ENCODE data around the gene BRIP1. TPM values are rescaled to one million over a fixed set of nuclear protein-coding genes. Genes with fewer than 3 reads are reported as not detected.

BRIP1 gene
- total and polyA plus RNA-seq, 3 donors from 2014 or later, result 7.5 to 10.6 (median 10.5) TPM

DNA sequence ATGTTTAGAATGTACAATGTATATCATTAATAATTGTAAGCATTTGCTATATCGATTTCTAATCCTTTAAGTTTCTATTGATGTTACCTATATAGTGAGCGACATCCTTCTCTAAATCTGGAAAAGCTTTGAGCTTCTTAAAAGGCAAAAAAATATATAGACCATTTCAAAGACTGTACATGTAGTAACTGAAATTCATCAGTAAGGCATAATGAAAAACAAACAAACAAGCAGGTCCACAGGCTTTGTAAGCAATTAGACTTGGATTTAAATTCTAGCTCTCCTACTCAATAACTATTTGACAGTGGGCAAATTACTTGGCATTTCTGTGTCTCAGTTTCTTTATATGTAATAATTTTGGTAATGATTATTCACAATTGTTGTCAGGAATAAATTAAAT, 220.6 kb downstream of the BRIP1 start:
- intact Hi-C loops (cut with DNase I; ENCODE audit: low total_unique reads), result no loop called here
- Histone ChIP-seq H3K36me3 (ENCODE audit: low read depth, missing control alignments) (no peaks in the 10 kb centered on the region), H3K27me3 (no peaks in the 10 kb centered on the region), H3K9me3 (no peaks in the 10 kb centered on the region), H3K4me1 (no peaks in the 10 kb centered on the region), H3K27ac (no peak overlapping the region), H3K4me3 (no peak overlapping the region)
- DNase-seq, result no peak
- TF ChIP-seq POLR2A (IDR thresholded peaks at IDR 0.05), result no peak
- TF ChIP-seq, protein P1, sequence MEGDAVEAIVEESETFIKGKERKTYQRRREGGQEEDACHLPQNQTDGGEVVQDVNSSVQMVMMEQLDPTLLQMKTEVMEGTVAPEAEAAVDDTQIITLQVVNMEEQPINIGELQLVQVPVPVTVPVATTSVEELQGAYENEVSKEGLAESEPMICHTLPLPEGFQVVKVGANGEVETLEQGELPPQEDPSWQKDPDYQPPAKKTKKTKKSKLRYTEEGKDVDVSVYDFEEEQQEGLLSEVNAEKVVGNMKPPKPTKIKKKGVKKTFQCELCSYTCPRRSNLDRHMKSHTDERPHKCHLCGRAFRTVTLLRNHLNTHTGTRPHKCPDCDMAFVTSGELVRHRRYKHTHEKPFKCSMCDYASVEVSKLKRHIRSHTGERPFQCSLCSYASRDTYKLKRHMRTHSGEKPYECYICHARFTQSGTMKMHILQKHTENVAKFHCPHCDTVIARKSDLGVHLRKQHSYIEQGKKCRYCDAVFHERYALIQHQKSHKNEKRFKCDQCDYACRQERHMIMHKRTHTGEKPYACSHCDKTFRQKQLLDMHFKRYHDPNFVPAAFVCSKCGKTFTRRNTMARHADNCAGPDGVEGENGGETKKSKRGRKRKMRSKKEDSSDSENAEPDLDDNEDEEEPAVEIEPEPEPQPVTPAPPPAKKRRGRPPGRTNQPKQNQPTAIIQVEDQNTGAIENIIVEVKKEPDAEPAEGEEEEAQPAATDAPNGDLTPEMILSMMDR (IDR thresholded peaks at IDR 0.05), result no peak
- 90 to 95% methylated on average over 2 of the region's 2 CpGs for WGBS, 2 donors

DNA sequence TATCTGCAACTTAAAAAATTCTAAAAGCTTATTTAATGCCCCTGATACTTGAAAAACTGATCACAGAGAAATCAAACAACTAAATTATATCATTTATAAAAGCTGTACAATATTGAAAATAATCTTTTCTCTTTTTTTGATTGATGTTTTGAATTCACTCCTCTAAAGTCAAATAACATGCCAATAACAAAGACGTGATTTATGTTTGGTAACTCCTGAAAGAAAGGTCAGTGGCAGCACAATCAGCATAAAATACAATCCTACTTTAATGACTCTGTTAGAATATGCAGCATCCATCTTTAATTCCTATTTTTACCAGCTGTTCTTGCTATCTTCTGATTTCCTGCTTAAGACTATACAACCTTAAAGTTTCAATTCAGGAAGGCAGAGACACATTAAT, 221.6 kb downstream of the BRIP1 start:
- Histone ChIP-seq H3K36me3 (ENCODE audit: low read depth, missing control alignments) (no peaks in the 10 kb centered on the region), H3K27me3 (no peaks in the 10 kb centered on the region), H3K9me3 (no peaks in the 10 kb centered on the region), H3K27ac (no peak overlapping the region), H3K4me1 (no peaks in the 10 kb centered on the region), H3K4me3 (no peak overlapping the region)
- intact Hi-C loops (cut with DNase I; ENCODE audit: low total_unique reads), result no loop called here
- 84 to 92% methylated on average over 1 of the region's 1 CpG for WGBS, 2 donors
- TF ChIP-seq POLR2A (IDR thresholded peaks at IDR 0.05), result no peak
- TF ChIP-seq, protein P1 (IDR thresholded peaks at IDR 0.05), result no peak
- no peak for DNase-seq

DNA sequence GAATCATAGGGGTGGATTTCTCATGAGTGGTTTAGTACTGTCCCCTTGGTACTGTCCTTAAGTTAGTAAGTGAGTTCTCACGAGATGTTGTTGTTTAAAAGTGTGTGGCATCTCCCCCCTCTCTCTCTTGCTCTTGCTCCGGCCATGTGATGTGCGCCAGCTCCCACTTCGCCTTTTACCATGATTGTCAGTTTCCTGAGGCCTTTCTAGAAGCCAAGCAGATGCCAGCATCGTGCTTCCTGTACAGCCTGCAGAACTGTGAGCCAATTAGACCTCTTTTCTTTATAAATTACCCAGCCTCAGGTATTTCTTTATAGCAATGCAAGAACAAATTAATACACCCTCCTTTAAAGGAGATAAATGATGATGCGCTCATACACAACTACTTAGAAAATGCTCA, 222.2 kb downstream of the BRIP1 start:
- no peak overlapping the region for H3K4me3 ChIP-seq
- 92 to 94% methylated on average over 6 of the region's 6 CpGs for WGBS, 2 donors

DNA sequence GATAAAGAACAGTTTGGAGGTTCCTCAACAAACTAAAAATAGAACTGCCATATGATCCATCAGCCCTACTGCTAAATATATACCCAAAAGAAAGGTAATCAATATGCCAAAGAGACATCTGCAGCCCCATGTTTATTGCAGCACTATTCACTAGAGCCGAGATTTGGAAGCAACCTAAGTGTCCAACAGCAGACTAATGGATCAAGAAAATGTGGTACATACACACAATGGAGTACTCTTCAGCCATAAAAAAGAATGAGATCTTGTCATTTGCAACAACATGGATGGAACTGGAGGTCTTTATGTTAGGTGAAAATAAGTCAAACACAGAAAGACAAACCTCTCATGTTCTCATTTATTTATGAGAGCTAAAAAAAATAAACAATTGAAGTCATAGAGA, 223.5 kb downstream of the BRIP1 start:
- H3K27ac ChIP-seq, result no peak overlapping the region
- H3K4me1 ChIP-seq, result no peaks in the 10 kb centered on the region
- H3K4me3 ChIP-seq, result no peak overlapping the region
- no peaks in the 10 kb centered on the region for H3K27me3 ChIP-seq
- DNase-seq, result no peak
- no peaks in the 10 kb centered on the region for H3K36me3 ChIP-seq (ENCODE audit: low read depth, missing control alignments)
- no peaks in the 10 kb centered on the region for H3K9me3 ChIP-seq
- WGBS, 2 donors, result 60 to 85% methylated on average over 1 of the region's 1 CpG
- intact Hi-C loops (cut with DNase I; ENCODE audit: low total_unique reads), result no loop called here
- TF ChIP-seq POLR2A (IDR thresholded peaks at IDR 0.05), result no peak
- TF ChIP-seq, protein P1 (IDR thresholded peaks at IDR 0.05), result no peak

More for the DNA sequence above, 222.2 kb downstream of the BRIP1 start:
- TF ChIP-seq POLR2A (IDR thresholded peaks at IDR 0.05), result no peak
- TF ChIP-seq, protein P1 (IDR thresholded peaks at IDR 0.05), result no peak
- no peaks in the 10 kb centered on the region for H3K27me3 ChIP-seq
- H3K36me3 ChIP-seq (ENCODE audit: low read depth, missing control alignments), result no peaks in the 10 kb centered on the region
- no peaks in the 10 kb centered on the region for H3K4me1 ChIP-seq
- no peak overlapping the region for H3K27ac ChIP-seq
- no peak for DNase-seq
- intact Hi-C loops (cut with DNase I; ENCODE audit: low total_unique reads), result no loop called here
- no peaks in the 10 kb centered on the region for H3K9me3 ChIP-seq

DNA sequence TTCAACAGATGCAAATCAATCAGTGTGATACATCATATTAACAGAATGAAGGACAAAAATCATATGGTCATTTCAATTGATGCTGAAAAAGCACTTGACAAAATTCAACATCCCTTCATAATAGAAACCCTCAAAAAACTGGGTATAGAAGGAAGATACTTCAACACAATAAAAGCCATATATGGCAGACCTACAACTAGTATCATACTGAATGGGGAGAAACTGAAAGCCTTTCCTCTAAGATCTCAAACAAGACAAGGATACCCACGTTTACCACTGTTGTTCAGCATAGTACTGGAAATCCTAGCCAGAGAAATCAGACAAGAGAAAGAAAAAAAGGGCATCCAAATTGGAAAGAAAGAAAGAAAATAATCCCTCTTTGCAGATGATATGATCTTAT, 225.2 kb downstream of the BRIP1 start:
- no peaks in the 10 kb centered on the region for H3K4me1 ChIP-seq
- no peak for TF ChIP-seq POLR2A (IDR thresholded peaks at IDR 0.05)
- TF ChIP-seq, protein P1 (IDR thresholded peaks at IDR 0.05), result no peak
- 57 to 70% methylated on average over 1 of the region's 1 CpG for WGBS, 2 donors
- H3K4me3 ChIP-seq, result no peak overlapping the region
- intact Hi-C loops (cut with DNase I; ENCODE audit: low total_unique reads), result no loop called here
- no peak for DNase-seq
- H3K27ac ChIP-seq, result no peak overlapping the region
- H3K27me3 ChIP-seq, result no peaks in the 10 kb centered on the region
- no peaks in the 10 kb centered on the region for H3K9me3 ChIP-seq
- H3K36me3 ChIP-seq (ENCODE audit: low read depth, missing control alignments), result no peaks in the 10 kb centered on the region

Data from testis (tissue), 3 donors.